ENCODE results near the gene ABLIM2.

The ABLIM2 gene

DNA sequence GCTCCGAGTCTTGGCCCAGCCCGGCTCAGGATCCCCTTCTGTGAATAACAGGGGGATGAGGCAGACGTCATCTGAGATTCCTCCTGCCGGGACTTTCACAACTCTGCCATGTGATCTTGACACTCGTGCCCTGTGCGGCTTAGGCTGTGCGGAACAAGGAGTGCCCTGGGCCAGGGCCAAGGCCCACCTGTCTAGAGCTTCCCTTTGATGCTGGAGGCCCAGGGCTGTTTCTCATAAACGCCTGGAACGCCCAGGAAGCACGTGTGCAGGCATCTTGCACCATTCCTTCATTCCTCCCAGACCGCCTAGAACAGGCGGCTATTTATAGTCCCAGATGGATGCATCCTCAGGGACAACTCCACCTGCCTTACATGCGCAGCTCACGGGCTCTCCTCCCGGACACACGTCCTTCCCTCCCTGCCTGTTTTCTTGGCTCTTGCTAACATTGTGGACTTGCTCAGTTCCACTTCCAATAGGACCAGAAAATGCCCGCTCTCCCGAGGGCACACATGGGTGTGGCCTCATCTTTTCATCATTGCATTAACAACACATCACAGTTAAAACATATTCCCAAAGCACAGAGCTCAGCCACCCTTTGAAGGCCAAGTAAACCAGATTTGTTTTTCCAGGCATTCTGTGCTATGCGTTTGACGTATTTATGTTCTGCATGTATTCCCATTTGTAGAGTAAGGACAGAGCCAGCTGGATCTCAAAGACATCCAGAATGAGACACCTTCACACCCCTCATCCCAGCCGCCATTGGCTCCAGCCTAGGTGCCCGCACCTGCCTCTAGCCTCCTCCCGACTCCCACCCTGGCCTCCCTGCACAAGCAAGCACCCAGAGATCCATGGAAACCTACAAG is 57.2 kb downstream of the ABLIM2 start:
- no peak for DNase-seq

DNA sequence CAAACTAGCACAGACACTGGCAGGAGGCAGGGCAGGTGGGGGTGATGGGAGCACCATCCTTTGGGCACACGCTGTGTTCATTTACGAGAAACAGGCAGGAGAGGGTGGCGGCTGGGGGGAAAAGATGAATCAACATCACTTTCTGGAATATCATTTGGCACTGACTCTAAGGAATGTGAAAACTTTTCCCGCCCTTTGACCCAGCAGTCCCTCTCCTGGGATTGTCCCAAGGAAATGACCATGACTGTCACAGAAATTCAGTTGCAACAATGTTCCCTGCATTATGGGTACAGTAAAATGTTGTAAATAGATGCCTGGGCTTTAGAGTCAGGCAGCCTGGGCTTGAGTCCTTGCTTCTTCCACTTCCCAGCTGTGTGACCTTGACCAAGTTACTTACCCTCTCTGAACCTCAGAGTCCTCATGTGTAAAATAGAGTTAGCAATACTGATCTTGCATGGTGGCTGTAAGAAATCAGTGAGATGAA is 58.6 kb downstream of the ABLIM2 start:
- no peak for DNase-seq

DNA sequence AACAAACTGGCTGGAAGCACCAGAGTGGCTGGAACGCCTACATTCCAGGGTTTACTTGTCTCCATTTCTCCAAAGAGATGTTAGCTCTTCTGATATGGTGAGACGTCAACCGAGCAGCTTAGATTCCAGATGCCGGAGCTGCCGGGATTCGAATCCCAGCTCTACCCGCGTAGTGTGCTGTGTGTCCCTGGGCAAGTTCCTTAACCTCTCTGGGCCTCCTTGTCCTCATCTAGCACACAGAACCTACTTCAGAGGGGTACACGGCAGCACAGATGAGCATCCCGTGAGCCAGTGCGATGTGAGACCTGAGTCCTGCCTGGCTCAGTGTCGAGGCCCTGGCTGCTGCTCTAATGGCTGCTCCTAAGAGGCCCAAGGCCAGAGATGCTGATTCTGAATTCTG is 60.1 kb downstream of the ABLIM2 start:
- DNase-seq: no peak

DNA sequence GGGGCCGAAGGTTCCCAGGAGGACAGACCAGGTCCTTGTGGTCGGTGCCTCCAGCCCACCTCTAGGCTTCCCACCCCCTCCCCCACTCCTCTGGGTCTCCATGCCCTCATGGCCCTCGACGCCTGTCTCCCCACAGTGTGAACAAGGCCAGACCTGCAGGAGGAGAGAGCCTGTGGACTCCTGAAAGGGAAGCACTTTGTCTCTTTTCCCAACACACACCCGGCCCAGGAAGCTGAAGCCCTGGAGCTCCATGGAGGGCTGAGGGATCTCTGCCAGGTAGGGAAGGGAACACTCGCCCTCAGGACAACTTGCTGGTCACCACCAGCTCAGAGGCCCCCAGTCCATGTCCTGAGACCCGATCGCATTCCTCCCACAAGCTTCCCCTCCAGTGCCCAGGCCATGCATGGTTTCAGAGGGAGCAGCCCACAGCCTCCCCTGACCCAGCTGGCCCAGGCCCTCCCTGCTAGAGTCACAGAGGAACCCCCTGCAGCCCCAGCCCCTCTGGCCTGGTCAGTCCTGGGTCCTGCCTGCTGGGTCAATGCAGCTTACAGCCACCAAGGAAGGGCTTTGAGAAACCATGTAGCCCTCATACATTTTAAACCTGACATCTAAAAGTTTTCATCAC is 60.8 kb downstream of the ABLIM2 start:
- no peak for DNase-seq

DNA sequence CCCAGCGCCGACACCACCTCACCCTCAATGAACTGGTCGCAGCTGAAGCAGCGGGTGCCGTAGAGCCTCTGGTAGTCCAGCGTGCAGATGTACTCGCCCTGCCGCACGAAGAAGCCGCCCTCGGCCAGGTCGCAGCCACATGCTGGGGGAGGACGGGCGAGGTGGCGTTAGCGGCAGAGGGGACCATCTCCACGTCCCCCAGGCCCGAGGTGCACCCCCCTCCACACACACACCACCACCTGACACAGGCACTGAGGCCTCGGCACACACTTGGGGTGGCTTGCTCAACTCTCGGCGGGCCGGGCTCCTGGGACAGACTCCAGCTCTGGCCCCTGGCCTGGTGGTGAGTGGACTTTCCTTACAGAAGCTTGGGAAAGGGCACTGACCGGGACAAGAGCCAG is 61.5 kb downstream of the ABLIM2 start:
- no peak for DNase-seq

DNA sequence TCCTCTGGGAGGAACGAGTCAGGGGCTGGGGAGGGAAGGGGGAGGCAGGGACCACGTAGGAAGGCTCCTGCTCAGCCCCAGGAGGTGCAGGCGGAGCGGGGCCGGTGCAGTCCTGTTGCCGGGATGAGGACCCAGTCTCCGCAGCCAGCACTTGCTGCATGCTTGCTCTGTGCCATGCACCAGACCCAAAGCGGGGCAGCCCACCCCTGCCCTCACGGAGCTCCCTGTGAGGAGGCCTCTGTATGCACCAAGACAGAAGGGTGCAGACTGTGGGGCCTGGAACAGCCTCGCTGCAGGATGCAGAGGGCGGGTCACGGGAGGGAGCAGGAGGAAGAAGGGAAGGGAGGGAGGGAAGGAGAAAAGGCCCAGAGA is 61.9 kb downstream of the ABLIM2 start:
- no peak for DNase-seq

DNA sequence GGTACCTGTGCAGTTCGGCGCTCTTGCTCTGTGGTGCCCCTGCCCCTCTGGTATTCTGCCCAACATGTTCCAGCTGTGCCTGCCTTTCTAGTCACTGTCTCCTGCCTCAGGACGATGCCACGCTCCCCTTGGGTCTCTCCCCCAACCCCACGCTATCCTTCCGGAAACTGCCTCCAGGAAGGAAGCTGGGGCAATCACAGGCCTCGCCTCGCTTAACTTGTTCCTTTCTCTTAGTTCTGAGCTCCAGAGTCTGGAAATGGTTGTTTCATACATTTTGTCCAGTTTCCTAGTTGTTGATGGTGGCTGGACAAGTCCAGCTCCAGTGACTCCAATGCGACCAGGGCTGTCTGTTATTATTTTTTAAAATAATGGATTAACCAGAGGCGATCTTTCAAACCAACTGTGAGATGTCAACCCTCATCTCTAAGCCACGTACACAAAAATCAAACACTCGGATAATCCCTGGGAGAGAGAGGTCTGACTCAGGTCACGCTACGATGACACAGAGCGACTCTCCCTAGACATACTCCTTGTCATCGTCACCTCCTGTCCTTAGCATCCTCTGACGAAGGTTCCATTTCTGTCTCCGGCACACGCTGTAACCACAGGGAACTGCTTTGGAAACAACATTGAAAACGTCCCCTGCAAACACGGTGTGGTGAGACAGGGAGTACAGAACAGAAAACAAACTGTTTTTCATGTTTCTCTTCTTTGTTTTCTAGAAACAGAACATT is 62.5 kb downstream of the ABLIM2 start:
- DNase-seq: no peak

DNA sequence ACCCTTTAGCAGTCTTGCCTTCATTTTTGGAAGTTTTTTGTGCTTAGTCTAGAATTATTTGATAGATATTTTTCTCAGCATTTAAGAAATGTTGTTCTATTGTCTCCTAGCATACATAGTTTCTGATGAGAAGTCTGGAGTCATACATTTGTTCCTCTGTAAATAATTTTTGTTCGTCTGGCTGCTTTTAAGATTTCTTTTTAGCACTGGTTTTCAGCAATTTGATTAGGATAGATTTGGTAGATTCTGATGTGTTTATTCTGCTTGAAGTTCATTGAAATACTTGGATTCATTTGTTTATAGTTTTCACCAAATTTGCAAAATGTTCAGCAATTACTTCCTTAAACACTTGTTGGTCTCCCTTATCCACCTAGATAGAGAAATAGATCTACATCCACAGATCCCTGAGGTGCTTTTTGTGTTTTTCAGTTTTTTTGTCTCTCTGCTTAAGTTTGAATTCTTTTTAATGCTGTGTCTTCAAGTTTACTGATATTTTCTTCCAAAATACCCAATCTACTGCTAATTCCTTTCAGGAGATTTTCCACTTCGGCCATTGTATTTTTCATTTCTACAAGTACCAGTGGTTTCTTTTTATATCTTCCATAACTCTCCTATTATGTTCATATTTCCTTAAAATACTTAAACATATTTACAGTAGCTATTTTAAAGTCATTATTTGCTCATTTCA is 64.9 kb downstream of the ABLIM2 start:
- no peak for DNase-seq

DNA sequence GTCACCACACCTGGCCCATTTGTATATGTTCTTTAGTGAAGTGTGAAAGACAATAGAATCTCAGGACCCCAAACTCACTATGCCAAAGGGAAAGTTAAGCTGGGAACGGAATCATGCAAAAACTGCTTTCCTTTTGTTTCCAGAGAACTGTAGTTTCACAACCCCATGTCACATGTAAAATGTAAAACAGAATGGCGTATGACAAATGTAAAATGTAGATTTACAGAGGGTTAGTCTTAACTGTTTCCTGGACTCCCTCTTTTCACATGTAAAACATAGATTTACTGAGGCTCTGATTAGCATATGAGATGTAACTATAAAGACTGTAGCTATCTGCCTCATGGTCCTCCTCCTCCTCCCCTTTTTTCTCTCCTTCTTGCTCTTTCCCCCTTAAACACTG is 66.3 kb downstream of the ABLIM2 start:
- no peak for DNase-seq

DNA sequence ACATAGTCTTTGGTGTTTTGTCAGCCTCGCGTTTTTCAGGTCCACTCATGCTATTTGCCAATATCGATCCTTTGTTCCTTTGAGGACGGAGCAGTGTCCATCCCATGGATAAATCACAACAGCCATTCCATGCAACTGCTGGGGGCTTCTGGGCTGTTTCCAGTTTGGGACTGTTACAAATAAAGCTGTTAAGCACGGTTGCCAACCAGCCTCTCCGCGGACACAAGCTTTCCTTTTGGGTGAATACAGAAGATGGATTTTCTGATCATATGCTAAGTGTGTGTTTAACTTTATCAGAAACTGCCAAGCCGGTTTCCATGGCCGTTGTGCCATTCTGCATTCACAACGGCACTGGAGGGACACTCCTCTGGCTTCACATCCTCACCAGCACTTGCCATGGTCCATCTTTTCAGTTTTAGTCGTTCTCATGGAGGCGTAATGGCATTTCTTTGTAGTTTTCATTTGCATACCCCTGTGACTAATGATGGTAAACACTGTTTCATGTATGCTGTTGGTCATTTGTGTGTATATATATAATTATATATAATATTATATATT is 67.8 kb downstream of the ABLIM2 start:
- no peak for DNase-seq

DNA sequence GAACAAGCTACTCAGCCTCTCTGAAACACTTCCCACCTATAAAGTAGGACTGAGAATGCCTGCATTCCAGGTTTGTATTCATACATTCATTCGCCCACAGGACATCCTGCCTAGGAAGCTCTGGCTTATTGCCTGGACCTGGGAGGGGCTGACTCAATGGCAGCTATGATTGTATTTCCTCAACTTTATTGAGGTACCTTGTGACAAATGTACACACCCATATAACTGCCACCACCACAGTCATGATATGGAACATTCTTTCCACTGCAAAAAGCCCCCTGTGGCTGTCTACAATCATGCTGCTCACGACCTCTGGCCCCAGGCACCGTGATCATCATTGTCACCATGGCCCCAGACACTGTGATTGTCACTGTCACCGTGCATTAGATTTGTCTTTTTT is 68.3 kb downstream of the ABLIM2 start:
- DNase-seq: no peak

DNA sequence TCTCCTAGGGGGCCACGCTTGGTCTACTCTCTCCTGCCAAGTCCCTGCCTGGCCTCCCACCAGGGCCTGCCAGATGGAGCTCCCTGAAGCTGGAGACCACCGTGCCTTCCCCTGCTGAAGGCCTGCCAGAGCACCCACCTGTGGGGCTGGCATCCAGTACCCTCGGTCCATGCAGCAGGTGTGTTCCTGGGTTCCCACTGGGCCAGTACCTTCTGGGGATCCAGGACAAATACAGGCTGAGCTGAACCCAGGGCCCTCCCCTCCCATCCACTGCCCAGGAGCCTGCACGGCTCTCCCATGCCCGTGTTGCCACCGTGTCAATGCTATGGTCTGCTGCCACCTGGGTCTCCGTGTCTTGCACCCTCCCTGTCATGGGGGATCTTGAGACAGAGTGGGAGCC is 68.8 kb downstream of the ABLIM2 start:
- no peak for DNase-seq

DNA sequence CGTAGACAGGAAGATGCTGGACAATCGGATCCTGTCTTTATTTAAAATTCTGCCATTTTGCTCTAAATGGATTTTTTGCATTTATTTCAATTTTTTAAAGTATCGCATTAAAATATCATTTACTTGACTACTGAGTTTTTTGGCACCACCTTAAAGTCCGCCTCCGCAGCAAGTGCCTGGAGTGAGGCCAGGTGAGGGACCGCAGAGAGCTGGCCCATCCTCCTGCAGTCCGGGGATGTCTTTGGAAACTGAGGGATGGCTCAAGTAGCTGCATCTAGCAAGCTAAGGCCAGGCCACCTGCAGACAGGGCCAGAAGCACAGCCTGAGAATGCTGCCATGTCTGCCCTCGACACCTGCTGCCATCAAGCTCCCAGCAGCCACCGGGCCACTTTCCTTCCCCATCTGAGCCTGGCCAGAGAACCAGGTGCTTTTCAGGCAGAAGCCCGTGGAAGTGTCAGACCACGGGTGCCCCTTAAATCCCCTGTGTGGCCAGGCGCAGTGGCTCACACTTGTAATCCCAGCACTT is 69.6 kb downstream of the ABLIM2 start:
- DNase-seq: no peak

DNA sequence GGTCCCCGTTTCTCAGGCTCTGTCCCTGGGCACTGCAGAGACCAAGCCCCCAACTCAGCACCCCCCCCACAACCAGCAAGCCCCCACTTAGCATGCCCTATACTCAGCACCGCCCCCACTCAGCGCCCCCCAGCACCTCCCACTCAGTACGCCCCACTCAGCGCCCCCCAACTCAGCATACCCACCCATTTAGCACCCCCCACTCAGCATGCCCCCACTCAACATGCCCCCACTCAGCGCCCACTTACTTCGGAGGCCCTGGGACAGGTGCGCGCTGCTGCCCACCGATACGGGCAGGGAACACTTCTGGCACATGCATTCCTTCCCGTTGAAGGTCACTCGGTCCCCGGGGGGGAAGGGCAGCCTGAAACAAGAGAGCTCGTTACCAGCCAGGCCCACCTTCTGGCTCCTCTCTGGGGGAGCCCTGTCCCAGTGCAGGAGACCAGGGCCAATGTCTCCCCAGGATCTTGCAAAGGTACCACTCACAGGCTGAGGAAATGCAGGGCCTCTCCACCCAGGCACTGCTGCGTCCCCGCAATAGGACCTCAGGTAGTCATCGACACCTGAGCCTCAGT is 70.6 kb downstream of the ABLIM2 start:
- DNase-seq: no peak

DNA sequence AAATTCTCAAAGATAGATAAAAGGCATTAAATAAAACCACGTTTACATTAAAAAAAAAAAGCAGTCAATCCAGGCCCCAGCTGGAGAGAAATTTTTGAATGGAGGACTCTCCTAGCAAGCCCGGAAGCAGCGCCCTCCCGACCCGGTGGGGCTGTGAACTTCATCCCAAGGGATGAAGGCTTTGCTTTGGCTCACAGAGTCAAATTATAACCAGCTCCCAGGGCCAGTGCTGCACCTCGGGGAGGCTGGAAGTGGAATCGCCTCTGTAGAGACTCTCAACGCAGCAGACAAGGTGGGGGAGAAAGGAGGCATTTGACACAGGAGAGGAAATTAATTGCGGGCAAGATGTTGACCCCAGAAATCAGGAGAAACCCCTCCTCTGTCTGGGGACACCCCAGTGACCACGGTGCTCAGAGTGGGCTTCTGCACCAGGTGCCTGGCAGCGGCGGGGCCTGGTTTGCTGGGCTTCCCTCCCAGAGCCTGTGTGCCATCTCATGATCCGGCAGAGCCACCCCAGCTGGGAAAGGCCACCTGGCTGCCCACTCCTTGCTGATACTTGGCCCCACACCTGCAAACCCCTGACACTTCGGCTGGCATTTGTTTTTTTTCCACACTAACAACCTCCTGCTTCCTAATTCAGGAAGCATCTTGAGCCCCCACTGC is 71.7 kb downstream of the ABLIM2 start:
- DNase-seq: no peak

DNA sequence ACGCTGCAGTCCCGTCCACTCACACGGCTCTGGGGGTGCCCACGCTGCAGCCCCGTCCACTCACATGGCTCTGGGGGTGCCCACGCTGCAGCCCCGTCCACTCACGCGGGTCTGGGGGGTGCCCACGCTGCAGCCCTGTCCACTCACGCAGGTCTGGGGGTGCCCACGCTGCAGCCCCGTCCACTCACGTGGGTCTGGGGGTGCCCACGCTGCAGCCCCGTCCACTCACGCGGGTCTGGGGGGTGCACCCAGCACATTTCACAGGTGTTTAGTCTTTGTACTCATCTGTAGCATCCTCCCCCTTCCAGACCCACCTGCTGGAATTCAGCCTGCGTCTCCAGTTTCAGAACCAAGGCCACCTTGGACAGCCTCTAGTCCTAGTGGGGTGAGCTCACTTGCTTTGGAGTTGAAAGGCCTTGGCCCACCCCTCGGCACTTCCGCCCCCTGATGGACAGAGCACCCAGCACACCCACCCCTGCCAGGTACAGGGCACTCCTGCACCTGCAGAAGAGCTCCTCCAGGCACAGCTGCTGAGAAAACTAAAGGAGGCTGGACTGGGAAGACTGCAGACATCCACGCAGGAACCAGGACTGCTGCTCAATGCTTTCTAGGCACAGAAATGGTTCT is 73.0 kb downstream of the ABLIM2 start:
- DNase-seq: no peak

DNA sequence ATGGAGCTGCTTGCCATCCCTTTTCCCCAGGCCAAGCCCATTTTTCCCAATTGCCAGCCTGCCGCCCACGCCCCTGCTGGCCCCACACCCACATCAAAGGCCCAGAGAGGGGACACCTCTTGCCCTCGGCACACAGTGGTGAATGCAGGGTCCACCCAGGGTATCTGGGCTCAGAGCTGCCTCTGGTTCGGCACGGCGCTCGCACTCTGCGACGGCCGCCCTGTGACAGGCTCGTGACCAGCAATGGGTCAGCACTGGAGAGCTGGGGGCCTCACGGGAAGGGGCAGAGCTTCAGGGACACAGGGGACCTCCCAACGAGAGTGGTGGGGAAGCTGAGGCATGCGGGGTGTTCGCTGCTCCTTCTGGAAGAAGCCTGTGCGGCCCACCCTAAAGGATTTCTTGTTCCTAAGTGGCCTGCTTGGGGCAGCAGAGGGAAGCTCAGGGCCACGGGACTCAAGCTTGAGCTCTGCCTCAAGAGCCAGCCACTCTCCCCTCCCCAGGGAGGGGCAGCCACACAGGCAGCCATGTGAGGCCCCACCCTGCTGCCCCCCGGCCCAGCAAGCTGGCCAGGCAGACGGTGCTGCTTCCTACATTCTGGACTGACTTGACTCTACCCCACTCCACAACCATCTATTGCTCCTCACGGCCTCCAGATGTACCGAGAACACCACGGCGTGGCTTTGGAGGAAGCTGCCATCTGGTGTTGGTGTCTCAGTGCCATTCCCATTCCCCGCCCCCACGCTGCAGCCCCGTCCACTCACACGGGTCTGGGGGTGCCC is 73.7 kb downstream of the ABLIM2 start:
- DNase-seq: no peak

DNA sequence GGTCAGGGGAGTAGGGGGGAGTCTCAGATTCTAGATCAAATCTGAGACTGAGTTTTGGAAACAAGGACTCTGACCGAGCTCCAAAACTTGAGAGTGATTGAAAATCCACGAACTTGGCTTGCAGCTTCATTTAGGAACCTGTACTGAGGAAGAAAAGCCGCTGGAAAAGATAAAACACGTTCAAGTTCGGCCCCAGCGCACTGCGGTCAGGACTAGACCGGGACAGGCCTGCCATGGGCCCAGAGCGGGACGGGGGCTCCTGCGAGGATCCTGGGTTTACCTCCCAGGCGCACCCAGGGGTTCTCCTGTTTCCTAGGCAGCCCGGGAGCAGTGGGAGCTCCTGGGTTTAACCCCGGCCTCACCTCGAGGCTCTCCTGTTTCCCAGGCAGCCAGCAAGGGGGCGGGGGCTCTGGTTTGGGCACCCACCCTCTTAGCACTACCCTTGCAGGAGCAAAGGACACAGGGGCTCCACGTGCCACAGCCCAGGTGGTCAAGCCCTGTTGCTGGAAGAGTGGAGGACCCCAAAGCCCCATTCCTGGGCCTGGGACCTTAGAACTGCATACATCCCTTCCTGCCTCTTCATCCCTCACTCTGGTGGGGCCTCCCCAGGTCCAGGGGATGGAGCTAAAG is 74.5 kb downstream of the ABLIM2 start:
- no peak for DNase-seq

DNA sequence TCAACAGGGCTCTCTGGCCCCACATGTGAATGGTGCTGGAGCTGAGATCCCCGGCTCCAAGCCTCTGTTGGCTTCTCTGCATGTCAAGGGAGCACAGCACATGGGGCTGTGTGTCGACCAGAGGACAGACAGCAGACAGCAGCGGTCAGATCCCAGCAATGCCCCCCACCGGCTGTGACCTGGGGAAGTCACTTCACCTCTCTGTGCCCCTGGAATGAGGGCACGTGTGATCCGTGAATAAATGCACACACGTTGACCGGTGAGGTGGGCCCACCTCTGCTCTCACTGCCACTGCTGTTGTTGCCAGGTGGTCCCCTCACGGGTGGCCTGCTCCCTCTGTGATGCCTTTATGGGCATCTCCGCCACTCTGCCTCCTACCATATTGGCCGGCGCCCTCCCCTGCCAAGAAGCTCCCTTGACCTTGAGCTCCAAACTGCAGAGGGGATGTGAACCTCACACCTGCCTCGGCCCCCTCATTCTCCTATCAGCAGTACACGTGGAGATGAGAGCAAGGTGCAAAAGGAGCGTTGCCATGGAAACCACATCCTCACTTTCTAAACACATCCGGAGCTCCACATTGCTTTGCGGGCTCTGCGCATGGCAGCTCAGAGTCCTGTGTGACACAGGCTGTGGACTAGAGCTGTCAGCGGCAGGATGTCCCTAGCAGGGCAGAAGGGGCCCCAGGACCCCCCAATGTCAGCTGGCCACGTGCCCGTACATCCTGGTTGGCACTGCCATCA is 75.4 kb downstream of the ABLIM2 start:
- no peak for DNase-seq

Measured in T1000 (cell line).